Measurements from ENCODE around the gene TMEM97. TPM values are rescaled to one million over a fixed set of nuclear protein-coding genes. Genes with fewer than 3 reads are reported as not detected.
A peak's percentile ranks its signal among the peaks of the same experiment; 100 is the strongest.

TMEM97 gene
- total RNA-seq, 1 experiment from 2014 or later = 55.6 TPM

- no peak for DNase-seq (ENCODE audit: low read depth, low spot score)
- no peak overlapping the region for H3K9ac ChIP-seq (ENCODE audit: low read length)
- POLR2A ChIA-PET = no interaction called here
- CTCF ChIA-PET = interaction anchor here (1.0 kb wide), 1 partner anchor 10 kb away, joined by 3 read pairs; no protein-coding TSS in a partner anchor
- peaks cover 0 to 9% of the 10 kb centered on the region in 2 experiments; a peak in 2 of 4 replicates for H3K4me1 ChIP-seq (ENCODE audit: control insufficient read depth in 1 of 2, insufficient read depth in 2 of 2, low read length in 2 of 2)
- BruUV-seq (replicated peaks) = TSS peak; percentile 5
- no peak for ATAC-seq
- no peak overlapping the region for H3K4me3 ChIP-seq (replicated peaks in 1 of 2; ENCODE audit: low read depth in 1 of 2, low read length in 2 of 2)
- H3K9me2 ChIP-seq (ENCODE audit: insufficient read depth) = no peaks in the 10 kb centered on the region
- no peaks in the 10 kb centered on the region for H4K20me1 ChIP-seq (ENCODE audit: insufficient read depth)
- RAD21 ChIA-PET (ENCODE audit: low non-redundant PET in 1 of 2, low total read pairs in 2 of 2, uncharacterized antibody in 2 of 2, unreplicated experiment in 2 of 2) = no interaction called here
- no peak overlapping the region for H3K27ac ChIP-seq (ENCODE audit: low read depth, low read length)
- no peaks in the 10 kb centered on the region for H3K79me2 ChIP-seq (ENCODE audit: insufficient read depth, low read length)
- no peak overlapping the region for H3K4me2 ChIP-seq (ENCODE audit: low read length)
- intact Hi-C loops (cut with micrococcal nuclease) = no loop called here
- no peak for TF ChIP-seq SP1 (IDR thresholded peaks at IDR 0.05; ENCODE audit: low read depth)
- no peak; the same call in 1 of the 2 replicates for TF ChIP-seq POLR2AphosphoS5 (IDR thresholded peaks at IDR 0.05; ENCODE audit: low read depth, low read length)
- TF ChIP-seq ZNF274 (IDR thresholded peaks at IDR 0.05; ENCODE audit: low read depth, low read length) = no peak
- H3K27me3 ChIP-seq (ENCODE audit: insufficient read depth, low read length) = no peaks in the 10 kb centered on the region
- H3K36me3 ChIP-seq (ENCODE audit: control insufficient read depth in 1 of 2, insufficient read depth in 2 of 2, low read length in 2 of 2) = peaks cover 43 to 61% of the 10 kb centered on the region in 2 experiments
- no peaks in the 10 kb centered on the region for H3K9me3 ChIP-seq (ENCODE audit: control insufficient read depth in 1 of 2, insufficient read depth in 1 of 2, low read depth in 1 of 2, low read length in 2 of 2)
- no peak overlapping the region for H2AFZ ChIP-seq (ENCODE audit: low read depth, low read length, poor library complexity, severe bottlenecking)
These were observed 27.2 kb downstream of the TMEM97 start for GRCh38 chr17:28346199-28346580.

DNA sequence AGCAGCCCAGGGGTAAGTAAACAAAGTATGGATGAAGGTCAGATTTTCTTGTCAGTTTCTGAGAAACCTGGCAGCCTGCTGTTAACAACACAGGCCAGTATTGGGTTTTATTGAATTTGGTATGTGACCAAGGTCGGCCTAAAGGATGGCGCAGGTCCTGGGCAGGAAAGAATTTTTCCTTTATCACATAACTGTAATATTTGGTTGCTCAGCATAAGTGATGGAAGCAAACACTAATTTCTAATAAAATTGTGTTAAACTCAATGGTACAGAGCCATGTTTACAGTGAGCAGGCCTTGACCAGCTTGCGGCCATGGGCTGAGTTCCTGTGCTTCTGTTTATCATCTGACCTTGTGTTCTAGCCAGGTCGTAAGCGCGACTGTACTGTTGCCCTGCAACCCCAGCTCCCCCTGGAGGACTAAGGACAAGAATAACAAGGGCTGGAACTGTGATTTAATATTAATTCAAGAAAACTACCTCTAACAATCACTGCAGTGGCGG lies 27.8 kb downstream of the TMEM97 start:
- Histone ChIP-seq H3K4me1 (ENCODE audit: control insufficient read depth in 1 of 2, insufficient read depth in 2 of 2, low read length in 2 of 2) (peaks cover 0 to 9% of the 10 kb centered on the region in 2 experiments; a peak in 2 of 4 replicates), H3K4me3 (replicated peaks in 1 of 2; ENCODE audit: low read depth in 1 of 2, low read length in 2 of 2) (no peak overlapping the region), H3K9me2 (ENCODE audit: insufficient read depth) (no peaks in the 10 kb centered on the region), H3K27me3 (ENCODE audit: insufficient read depth, low read length) (no peaks in the 10 kb centered on the region), H3K36me3 (ENCODE audit: control insufficient read depth in 1 of 2, insufficient read depth in 2 of 2, low read length in 2 of 2) (peaks cover 48 to 61% of the 10 kb centered on the region in 2 experiments), H2AFZ (ENCODE audit: low read depth, low read length, poor library complexity, severe bottlenecking) (no peak overlapping the region), H3K9ac (ENCODE audit: low read length) (no peak overlapping the region), H3K79me2 (ENCODE audit: insufficient read depth, low read length) (no peaks in the 10 kb centered on the region), H4K20me1 (ENCODE audit: insufficient read depth) (no peaks in the 10 kb centered on the region), H3K27ac (ENCODE audit: low read depth, low read length) (no peak overlapping the region), H3K4me2 (ENCODE audit: low read length) (0 out of 2 replicates have a peak overlapping the region, but pooled peaks have one; percentile 7), H3K9me3 (ENCODE audit: control insufficient read depth in 1 of 2, insufficient read depth in 1 of 2, low read depth in 1 of 2, low read length in 2 of 2) (no peaks in the 10 kb centered on the region)
- POLR2A ChIA-PET = no interaction called here
- BruUV-seq (replicated peaks) = no TSS peak
- RAD21 ChIA-PET (ENCODE audit: low non-redundant PET in 1 of 2, low total read pairs in 2 of 2, uncharacterized antibody in 2 of 2, unreplicated experiment in 2 of 2) = no interaction called here
- ATAC-seq = peak; percentile 50; the same call in 1 of the 2 replicates
- intact Hi-C loops (cut with micrococcal nuclease) = no loop called here
- CTCF ChIA-PET = no interaction called here
- DNase-seq (ENCODE audit: low read depth, low spot score) = no peak
- TF ChIP-seq, protein P1, sequence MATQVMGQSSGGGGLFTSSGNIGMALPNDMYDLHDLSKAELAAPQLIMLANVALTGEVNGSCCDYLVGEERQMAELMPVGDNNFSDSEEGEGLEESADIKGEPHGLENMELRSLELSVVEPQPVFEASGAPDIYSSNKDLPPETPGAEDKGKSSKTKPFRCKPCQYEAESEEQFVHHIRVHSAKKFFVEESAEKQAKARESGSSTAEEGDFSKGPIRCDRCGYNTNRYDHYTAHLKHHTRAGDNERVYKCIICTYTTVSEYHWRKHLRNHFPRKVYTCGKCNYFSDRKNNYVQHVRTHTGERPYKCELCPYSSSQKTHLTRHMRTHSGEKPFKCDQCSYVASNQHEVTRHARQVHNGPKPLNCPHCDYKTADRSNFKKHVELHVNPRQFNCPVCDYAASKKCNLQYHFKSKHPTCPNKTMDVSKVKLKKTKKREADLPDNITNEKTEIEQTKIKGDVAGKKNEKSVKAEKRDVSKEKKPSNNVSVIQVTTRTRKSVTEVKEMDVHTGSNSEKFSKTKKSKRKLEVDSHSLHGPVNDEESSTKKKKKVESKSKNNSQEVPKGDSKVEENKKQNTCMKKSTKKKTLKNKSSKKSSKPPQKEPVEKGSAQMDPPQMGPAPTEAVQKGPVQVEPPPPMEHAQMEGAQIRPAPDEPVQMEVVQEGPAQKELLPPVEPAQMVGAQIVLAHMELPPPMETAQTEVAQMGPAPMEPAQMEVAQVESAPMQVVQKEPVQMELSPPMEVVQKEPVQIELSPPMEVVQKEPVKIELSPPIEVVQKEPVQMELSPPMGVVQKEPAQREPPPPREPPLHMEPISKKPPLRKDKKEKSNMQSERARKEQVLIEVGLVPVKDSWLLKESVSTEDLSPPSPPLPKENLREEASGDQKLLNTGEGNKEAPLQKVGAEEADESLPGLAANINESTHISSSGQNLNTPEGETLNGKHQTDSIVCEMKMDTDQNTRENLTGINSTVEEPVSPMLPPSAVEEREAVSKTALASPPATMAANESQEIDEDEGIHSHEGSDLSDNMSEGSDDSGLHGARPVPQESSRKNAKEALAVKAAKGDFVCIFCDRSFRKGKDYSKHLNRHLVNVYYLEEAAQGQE (IDR thresholded peaks at IDR 0.05; ENCODE audit: low read depth) = no peak
- TF ChIP-seq CTCF (IDR thresholded peaks at IDR 0.05 in 2 of 3, conservative IDR thresholded peaks at IDR 0.05 in 1 of 3; ENCODE audit: borderline replicate concordance in 1 of 3, insufficient read depth in 1 of 3, low read depth in 2 of 3, low read length in 2 of 3) (peak; percentile 11 to 38 (median 33); a peak in 3 of 6 replicates), CBX3 (IDR thresholded peaks at IDR 0.05; ENCODE audit: low read depth) (no peak), EZH2 (IDR thresholded peaks at IDR 0.05) (no peak), RAD21 (IDR thresholded peaks at IDR 0.05; ENCODE audit: low read depth) (peak; percentile 43; the same call in 1 of the 2 replicates), CEBPB (IDR thresholded peaks at IDR 0.05; ENCODE audit: low read depth) (no peak), ELF1 (IDR thresholded peaks at IDR 0.05; ENCODE audit: borderline replicate concordance, low read depth) (no peak), ATF3 (IDR thresholded peaks at IDR 0.05) (no peak)
